ENCODE data around the gene VWCE.

- TF ChIP-seq CTCF (IDR thresholded peaks at IDR 0.05), result no peak
- no peak for TF ChIP-seq USF2 (IDR thresholded peaks at IDR 0.05; ENCODE audit: borderline replicate concordance, low read depth, low read length)
- no peak for TF ChIP-seq POLR2AphosphoS5 (IDR thresholded peaks at IDR 0.05; ENCODE audit: low read depth, low read length)
- TF ChIP-seq TAF1 (IDR thresholded peaks at IDR 0.05; ENCODE audit: borderline replicate concordance, low read depth, low read length), result no peak
- no peak for TF ChIP-seq GATA2 (CRISPR knock-in tag; IDR thresholded peaks at IDR 0.05)
- no peak for TF ChIP-seq EP300 (IDR thresholded peaks at IDR 0.05; ENCODE audit: borderline replicate concordance in 1 of 2, low read depth in 1 of 2, low read length in 1 of 2)
- no peak for TF ChIP-seq JUND (IDR thresholded peaks at IDR 0.05)
- TF ChIP-seq MXI1 (IDR thresholded peaks at IDR 0.05; ENCODE audit: low read depth, low read length), result no peak
- TF ChIP-seq FOXJ3 (CRISPR knock-in tag; IDR thresholded peaks at IDR 0.05), result no peak
- no peak for TF ChIP-seq RXRA (IDR thresholded peaks at IDR 0.05; ENCODE audit: borderline replicate concordance, low read depth)
- no peak for TF ChIP-seq ELF1 (IDR thresholded peaks at IDR 0.05)
These were observed 11.1 kb upstream of the VWCE start for GRCh38 chr11:61306221-61306620.
